COLO829 (cell line): ENCODE data around the gene C1orf56.
"Not testable (repeated sequence)": the region's sequence is repeated elsewhere in the genome, so short reads cannot be mapped to it uniquely, and the experiment has no call there.

Experiments used
- DNase-seq: peaks from one replicate; pipeline ENCODE4 v3.0.0; 2012; ENCODE audit warnings: low spot score

C1orf56 gene

DNA sequence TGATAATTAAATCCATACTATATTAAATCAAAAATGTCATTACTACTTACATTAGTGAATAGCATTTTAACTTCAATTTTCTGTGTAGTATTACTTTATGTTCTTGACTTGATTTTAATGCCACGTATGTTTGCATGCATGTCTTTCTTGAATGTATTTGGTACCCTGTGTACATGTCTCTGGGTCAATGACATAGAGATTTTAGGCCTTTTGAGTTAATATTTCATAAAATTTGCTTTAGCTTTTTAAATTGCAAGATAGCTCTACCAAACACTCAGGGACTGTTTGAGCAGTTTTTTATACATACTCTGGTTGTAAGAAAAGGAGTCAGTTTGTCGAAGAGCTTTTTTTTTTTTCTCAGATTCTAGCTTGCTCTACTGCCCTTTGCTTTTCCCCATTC is 14.2 kb downstream of the C1orf56 start:
- no peak for DNase-seq

DNA sequence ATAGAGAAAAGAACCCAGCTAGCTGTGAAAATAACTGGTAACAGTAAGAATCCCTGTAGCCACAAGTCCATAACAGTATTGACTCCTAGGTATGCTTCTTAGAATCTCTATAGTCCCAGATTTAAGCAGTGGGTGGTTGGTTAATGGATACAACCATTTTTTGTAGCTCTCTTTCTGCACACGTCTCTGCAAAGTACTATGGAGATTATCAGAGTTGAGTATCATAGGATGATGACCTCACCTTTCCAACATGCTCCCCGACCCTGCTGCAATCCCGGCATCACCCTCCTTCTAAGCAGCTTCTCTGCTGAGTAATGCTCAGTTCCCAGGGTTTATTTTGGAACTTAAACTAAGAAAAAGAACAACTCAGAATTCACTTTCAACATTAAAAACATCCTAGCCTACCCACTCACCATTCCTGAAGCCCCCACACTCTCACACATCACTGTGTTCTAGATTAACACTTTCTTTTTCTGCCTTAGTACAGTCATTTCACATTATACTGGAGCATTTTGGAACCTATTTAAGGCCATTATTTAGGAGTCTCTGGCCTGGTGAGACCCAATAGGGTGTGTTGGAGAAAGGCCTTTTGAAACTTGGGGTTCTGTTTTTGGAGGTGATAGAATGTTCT is 15.3 kb downstream of the C1orf56 start:
- no peak for DNase-seq

DNA sequence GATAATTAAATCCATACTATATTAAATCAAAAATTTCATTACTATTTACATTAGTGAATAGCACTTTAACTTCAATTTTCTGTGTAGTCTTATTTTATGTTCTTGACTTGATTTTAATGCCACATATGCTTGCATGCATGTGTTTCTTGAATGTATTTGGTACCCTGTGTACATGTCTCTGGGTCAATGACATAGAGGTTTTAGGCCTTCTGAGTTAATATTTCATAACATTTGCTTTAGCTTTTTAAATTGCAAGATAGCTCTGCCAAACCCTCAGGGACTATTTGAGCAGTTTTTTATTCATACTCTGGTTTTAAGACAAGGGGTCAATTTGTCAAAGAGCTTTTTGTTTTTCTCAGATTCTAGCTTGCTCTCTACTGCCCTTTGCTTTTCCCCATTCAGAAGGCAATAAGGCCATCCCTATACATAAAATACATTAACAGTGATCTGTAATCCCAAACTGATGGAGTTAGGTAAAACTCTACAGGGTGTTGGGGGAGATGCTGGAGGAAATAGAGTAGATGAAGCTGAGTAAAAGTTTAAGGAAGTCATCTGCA is 17.6 kb downstream of the C1orf56 start:
- DNase-seq: peak; percentile 78

DNA sequence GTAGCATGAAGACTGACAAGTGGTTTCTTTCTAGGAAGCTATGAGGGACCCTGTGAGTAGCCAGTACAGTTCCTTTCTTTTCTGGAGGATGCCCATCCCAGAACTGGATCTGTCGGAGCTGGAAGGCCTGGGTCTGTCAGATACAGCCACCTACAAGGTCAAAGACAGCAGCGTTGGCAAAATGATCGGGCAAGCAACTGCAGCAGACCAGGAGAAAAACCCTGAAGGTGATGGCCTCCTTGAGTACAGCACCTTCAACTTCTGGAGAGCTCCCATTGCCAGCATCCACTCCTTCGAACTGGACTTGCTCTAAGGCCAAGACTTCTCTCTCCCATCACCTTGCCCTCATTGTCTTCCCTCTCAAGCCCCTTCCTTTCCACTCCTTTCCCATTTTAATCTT is 19.6 kb downstream of the C1orf56 start:
- DNase-seq: no peak

DNA sequence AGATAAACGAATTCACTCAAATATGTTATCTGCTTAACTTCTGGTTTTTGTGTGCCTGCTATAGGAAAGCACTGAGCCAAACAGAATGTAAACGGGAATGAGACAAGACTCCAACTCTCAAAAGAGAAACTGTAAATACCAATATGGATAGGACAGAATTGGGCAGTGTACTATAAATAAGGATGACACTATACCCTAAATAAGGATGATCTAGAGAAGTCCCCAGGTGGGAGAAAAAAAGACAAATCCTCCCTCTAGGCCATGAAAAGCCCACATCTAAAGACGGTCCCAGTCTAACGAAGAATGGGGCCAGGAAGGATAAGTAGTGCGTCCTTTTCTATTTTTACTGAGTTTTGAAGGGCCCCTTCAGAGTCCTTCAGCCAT is 21.5 kb downstream of the C1orf56 start:
- no peak for DNase-seq

DNA sequence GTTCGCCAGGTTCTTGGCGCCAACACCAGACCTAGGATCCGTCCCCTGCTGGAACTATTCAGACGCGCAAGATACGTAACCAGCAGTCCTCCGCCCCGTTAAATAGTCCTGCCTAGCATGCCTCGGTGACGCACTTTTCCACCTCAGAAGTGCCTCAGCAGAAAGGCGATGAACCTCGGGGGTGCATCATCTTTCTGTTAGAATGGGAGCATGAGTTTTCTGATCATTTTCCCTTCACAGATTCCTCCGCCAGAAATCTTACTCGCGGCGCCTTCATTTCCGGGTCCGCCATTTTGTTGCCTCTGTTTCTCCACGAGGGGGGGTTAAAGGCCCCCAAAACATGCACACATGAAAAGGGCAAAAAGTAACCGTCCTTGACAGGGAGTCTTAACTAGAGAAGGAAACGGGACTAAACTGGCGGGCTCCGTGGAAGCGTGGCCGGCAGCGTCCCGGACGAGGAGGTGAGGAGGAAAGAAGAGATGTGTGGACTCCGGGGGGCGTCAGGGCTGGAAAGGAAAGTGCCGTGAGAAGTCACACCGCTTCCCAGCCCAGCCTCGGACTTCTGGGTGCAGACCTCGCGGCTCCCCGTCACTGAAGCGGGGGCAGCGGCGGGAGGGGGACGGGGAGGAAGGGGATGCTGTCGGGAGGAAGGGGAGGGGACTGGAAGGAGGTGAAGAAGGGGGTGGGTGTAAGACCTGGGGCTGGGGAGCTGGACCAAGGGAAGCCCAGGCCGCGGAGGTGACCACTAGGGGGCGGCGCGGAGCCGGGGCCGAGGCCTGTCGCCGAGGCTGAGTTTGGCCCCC is 23.1 kb downstream of the C1orf56 start, which contains the start of gene GABPB2:
Gene GABPB2 (plus strand): TSS at position 288 of the 803 bp plus-strand sequence. CDS start 17,429 bp downstream, outside the sequence.
- DNase-seq: peak; percentile 87

DNA sequence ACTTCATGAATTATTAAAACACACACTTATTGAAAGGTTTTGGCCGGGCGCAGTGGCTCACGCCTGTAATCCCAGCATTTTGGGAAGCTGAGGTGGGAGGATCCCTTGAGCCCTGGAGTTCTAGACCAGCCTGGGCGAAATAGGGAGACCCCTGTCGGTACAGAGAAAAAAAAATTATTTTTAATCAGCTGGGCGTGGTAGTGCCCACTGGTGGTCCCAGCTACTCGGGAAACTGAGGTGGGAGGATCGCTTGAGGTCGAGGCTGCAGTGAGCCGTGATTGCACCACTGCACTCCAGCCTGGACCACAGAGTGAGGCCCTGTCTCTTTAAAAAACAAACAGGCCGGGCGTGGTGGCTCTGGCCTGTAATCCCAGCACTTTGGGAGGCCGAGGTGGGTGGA is 24.7 kb downstream of the C1orf56 start:
- DNase-seq: no peak

DNA sequence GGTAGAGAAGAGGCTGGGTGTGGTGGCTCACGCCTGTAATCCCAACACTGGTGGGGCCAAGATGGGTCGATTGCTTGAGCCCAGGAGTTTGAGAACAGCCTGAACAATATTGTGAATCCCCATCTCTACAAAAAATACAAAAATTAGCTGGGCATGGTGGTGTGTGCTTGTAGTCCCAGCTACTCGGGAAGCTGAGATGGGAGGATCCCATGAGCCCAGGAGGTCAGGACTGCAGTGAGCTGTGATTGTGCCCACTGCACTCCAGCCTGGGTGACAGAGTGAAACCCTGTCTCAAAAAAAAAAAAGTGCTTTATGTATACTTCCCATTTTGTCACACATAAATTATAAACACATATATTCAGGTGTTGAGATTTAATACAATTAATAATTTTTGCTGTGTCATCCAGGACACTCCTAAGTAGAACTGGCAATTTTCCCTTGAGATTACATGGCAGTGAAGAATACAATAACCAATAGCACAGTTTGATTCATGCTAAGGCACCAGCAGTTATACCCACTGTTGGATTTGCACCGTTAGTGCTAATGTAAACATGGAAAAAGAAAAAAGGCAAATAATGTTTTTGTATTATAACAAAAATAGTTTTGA is 38.5 kb downstream of the C1orf56 start:
- DNase-seq: no peak

DNA sequence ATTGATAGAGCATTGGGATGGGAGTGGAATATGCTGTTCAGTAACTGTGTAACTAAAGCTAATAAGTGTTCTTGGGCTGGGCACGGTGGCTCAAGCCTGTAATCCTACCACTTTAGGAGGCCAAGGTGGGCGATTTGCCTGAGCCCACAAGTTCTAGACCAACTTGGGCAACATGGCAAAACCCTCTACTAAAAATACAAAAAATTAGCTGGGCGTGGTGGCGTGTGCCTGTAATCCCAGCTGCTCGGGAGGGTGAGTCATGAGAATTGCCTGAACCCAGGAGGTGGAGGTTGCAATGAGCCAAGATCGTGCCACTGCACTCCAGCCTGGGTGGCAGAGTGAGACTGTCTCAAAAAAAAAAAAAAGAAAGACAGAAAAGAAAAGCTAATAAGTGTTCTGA is 49.9 kb downstream of the C1orf56 start:
- DNase-seq: not testable (repeated sequence)

DNA sequence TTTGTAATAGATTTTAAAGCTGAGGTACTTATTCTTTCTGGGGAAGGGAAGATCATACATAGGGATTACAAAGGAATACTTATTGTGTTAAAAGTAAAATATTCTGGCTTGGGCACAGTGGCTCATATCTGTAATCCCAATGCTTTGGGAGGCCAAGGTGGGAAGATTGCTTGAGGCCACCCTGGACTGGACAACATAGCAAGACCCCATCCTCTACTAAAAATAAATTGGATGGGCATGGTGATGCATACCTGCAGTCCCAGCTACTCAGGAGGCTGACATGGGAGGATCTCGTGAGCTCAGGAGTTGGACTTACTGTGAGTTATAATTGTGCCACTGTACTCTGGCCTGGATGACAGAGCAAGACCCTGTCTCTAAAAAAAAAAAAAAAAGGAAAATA is 50.6 kb downstream of the C1orf56 start:
- DNase-seq: no peak
